C4-2B (cell line): Measurements from ENCODE around the gene PGBD5.

Experiments
- H3K27ac ChIP-seq: fragments of 450-650 bp; 2 replicates; pipeline ENCODE4 v1.5.1; 2017
- CTCF ChIP-seq: fragments of 450-650 bp; conservative IDR thresholded peaks from 2 replicates; pipeline ENCODE4 v1.5.1; 2017; ENCODE audit warnings: mild to moderate bottlenecking
- ZFX ChIP-seq: fragments of 450-650 bp; IDR thresholded peaks from 2 replicates; pipeline ENCODE4 v1.6.1; 2017

The PGBD5 gene

DNA sequence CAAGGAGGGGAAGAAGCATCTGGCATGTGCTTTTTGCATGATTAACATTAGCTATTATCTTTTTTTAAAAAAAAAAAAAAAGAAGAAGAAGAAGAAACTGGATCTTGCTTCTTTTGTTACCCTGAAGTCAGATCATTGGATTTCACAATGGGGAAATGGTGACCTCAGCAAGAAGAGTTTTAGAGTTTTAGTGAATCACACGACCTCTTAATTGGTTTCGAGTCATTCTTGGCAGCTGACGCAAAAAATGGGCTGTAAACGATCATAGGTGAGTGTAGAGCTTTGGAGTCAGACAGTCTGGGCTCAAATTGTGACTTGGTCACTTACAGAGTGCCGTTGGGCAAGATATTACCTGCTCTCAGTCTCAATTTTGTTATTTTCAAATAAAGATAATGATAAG lies 33.3 kb upstream of the PGBD5 start:
- TF ChIP-seq ZFX (no peak), CTCF (no peak)
- no peak overlapping the region for H3K27ac ChIP-seq

DNA sequence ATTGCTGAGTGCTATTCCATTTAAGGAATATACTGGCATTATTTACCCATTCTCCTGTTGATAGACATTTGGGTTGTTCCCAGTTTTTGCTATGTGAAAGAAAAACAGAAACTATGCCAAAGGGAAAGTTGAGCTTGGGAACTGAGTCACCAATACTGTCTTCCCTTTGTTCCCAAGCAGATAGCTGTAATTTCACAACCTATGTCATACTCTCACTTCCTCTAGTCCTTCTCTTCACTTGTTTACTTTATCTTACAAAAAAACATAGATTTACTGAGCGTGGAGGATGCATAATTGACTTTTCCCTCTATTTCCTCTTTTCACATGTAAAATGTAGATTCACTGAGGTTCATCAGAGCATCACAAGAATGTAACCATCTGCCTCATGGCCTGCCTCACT lies 32.4 kb upstream of the PGBD5 start:
- no peak for TF ChIP-seq CTCF
- TF ChIP-seq ZFX = no peak
- no peak overlapping the region for H3K27ac ChIP-seq

DNA sequence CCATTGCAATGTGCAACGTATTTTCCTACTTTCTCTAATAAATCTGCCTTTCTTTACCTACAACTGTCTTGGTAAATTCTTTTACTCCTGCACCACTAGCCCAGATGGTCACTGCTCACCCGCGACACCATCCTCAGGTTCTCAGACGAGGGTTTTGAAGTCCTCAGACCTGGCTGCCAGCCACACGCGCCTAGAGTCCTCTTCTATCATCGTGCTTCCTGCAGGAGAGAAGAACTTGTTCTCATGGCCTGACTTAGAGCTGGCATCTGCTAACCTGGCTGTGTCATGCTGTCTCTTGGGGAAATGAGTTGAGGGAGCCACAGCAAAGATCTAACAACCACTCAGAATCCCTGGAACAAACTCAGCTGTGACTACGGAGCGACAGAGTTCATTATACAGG lies 30.3 kb upstream of the PGBD5 start:
- no peak overlapping the region for H3K27ac ChIP-seq
- TF ChIP-seq CTCF = no peak
- TF ChIP-seq ZFX = no peak

- TF ChIP-seq CTCF (no peak), ZFX (no peak)
- no peak overlapping the region for H3K27ac ChIP-seq
These were observed 29.2 kb upstream of the PGBD5 start for GRCh38 chr1:230455291-230455690.

- no peak overlapping the region for H3K27ac ChIP-seq
- TF ChIP-seq CTCF = no peak
- no peak for TF ChIP-seq ZFX
These were observed 27.2 kb upstream of the PGBD5 start for GRCh38 chr1:230453377-230453776.

GRCh38 chr1:230441183-230442029 lies 15.3 kb upstream of the PGBD5 start:
- TF ChIP-seq CTCF = no peak
- TF ChIP-seq ZFX = no peak
- H3K27ac ChIP-seq = no peak overlapping the region

DNA sequence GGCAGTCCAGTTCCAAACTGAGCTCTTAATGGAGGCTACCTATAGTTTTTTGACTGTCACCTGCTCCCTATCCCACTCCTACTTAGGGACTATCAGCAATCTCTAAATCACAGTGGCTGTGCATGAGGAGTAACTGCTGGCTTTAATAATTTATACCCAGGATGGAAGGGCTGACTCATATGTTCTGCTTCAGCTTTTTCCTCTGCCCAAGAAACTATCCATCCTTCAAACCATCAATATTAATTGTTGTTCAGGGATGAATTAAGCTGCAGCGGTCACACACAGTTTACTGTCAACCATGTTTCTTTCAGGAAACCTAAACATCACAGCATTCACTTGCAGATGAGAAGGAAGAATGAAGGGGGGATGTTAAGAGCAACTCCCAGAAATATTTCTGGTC lies 9.0 kb upstream of the PGBD5 start:
- TF ChIP-seq CTCF (no peak), ZFX (no peak)
- no peak overlapping the region for H3K27ac ChIP-seq
